ENCODE results near the gene TRIM44. TPM values are rescaled to one million over a fixed set of nuclear protein-coding genes. Genes with fewer than 3 reads are reported as not detected.

Gene TRIM44
- total RNA-seq, 1 donor from 2014 or later = 53.3 TPM

- no peak for DNase-seq
- H3K4me1 Mint-ChIP-seq (ENCODE audit: low read depth, unreplicated experiment) = peaks cover 17% of the 10 kb centered on the region
- no peak for TF ChIP-seq CTCF (IDR thresholded peaks at IDR 0.05; ENCODE audit: partially characterized antibody, unreplicated experiment)
- H3K4me3 Mint-ChIP-seq (ENCODE audit: unreplicated experiment) = no peak overlapping the region
- no peaks in the 10 kb centered on the region for H3K27me3 Mint-ChIP-seq (ENCODE audit: unreplicated experiment)
- peaks cover 8% of the 10 kb centered on the region for H3K9me3 Mint-ChIP-seq (ENCODE audit: unreplicated experiment)
- peaks cover 18% of the 10 kb centered on the region for H3K36me3 Mint-ChIP-seq (ENCODE audit: unreplicated experiment)
- H3K27ac Mint-ChIP-seq (ENCODE audit: unreplicated experiment) = no peak overlapping the region
These were observed 74.4 kb downstream of the TRIM44 start for GRCh38 chr11:35736952-35737351.

GRCh38 chr11:35740061-35740799 is 77.7 kb downstream of the TRIM44 start:
- H3K36me3 Mint-ChIP-seq (ENCODE audit: unreplicated experiment) = peaks cover 13% of the 10 kb centered on the region
- peaks cover 8% of the 10 kb centered on the region for H3K9me3 Mint-ChIP-seq (ENCODE audit: unreplicated experiment)
- peaks cover 12% of the 10 kb centered on the region for H3K4me1 Mint-ChIP-seq (ENCODE audit: low read depth, unreplicated experiment)
- no peak overlapping the region for H3K27ac Mint-ChIP-seq (ENCODE audit: unreplicated experiment)
- H3K27me3 Mint-ChIP-seq (ENCODE audit: unreplicated experiment) = no peaks in the 10 kb centered on the region
- no peak for TF ChIP-seq CTCF (IDR thresholded peaks at IDR 0.05; ENCODE audit: partially characterized antibody, unreplicated experiment)
- H3K4me3 Mint-ChIP-seq (ENCODE audit: unreplicated experiment) = no peak overlapping the region
- DNase-seq = no peak

- H3K27me3 Mint-ChIP-seq (ENCODE audit: unreplicated experiment) = no peaks in the 10 kb centered on the region
- no peak overlapping the region for H3K4me3 Mint-ChIP-seq (ENCODE audit: unreplicated experiment)
- H3K27ac Mint-ChIP-seq (ENCODE audit: unreplicated experiment) = no peak overlapping the region
- H3K4me1 Mint-ChIP-seq (ENCODE audit: low read depth, unreplicated experiment) = peaks cover 5% of the 10 kb centered on the region
- H3K36me3 Mint-ChIP-seq (ENCODE audit: unreplicated experiment) = peaks cover 4% of the 10 kb centered on the region
- TF ChIP-seq CTCF (IDR thresholded peaks at IDR 0.05; ENCODE audit: partially characterized antibody, unreplicated experiment) = no peak
- DNase-seq = no peak
- H3K9me3 Mint-ChIP-seq (ENCODE audit: unreplicated experiment) = peaks cover 6% of the 10 kb centered on the region
These were observed 80.3 kb downstream of the TRIM44 start for GRCh38 chr11:35742707-35743454.

- Mint-ChIP-seq H3K9me3 (ENCODE audit: unreplicated experiment) (peaks cover 1% of the 10 kb centered on the region), H3K4me3 (ENCODE audit: unreplicated experiment) (no peak overlapping the region), H3K27ac (ENCODE audit: unreplicated experiment) (peak overlapping the region; percentile 8), H3K27me3 (ENCODE audit: unreplicated experiment) (no peaks in the 10 kb centered on the region), H3K36me3 (ENCODE audit: unreplicated experiment) (no peaks in the 10 kb centered on the region), H3K4me1 (ENCODE audit: low read depth, unreplicated experiment) (peaks cover 5% of the 10 kb centered on the region)
- no peak for TF ChIP-seq CTCF (IDR thresholded peaks at IDR 0.05; ENCODE audit: partially characterized antibody, unreplicated experiment)
- no peak for DNase-seq
These were observed 84.0 kb downstream of the TRIM44 start for GRCh38 chr11:35746356-35747153.

All from glutamatergic neuron (in vitro differentiated cells).